BJ (cell line): ENCODE results near the gene PRUNE1. TPM values are rescaled to one million over a fixed set of nuclear protein-coding genes. Genes with fewer than 3 reads are reported as not detected.
A peak's percentile ranks its signal among the peaks of the same experiment; 100 is the strongest.

Experiments
- CTCF ChIA-PET: fragments of 350-600 bp; formaldehyde crosslinking; extraction: SDS; loops from one replicate; lab custom pipeline; 2021; ENCODE audit warnings: antibody characterized with exemption, inconsistent platforms; lab: Yijun Ruan, JAX
- POLR2A ChIA-PET: fragments of 300-600 bp; sonication (Branson Sonifier 250); formaldehyde crosslinking; extraction: SDS; loops from one replicate; lab custom pipeline; 2021; ENCODE audit warnings: antibody characterized with exemption; lab: Charles Lee
- DNase-seq: peaks from one replicate; pipeline ENCODE4 v3.0.0-alpha.2; 2011; ENCODE audit warnings: low read depth
- H3K27me3 ChIP-seq: 2 replicates; pipeline ENCODE4 v1.6.0; 2011; ENCODE audit warnings: low read length; ENCODE audit not compliant: control insufficient read depth, insufficient read depth
- H3K36me3 ChIP-seq: 2 replicates; pipeline ENCODE4 v1.5.1; 2011; ENCODE audit warnings: low read length; ENCODE audit not compliant: control insufficient read depth, insufficient read depth
- H3K4me3 ChIP-seq: 2 replicates; pipeline ENCODE4 v1.5.1; 2011; ENCODE audit warnings: low read depth, mild to moderate bottlenecking, control low read depth, low read length
- polyA plus RNA-seq: library from polyadenylated mRNA; depleted of rRNA; stranded (reverse); fragments of >200 nt; gene quantifications from 2 replicates; pipeline ENCODE4 v1.2.3, GENCODE V29; 2011
- TF ChIP-seq, protein P1 (sequence below): IDR thresholded peaks from 2 replicates; pipeline ENCODE4 v1.5.1; 2011; ENCODE audit warnings: low read depth, mild to moderate bottlenecking, control low read depth, inconsistent platforms, low read length, moderate library complexity; ENCODE audit not compliant: insufficient read depth

The PRUNE1 gene
- polyA plus RNA-seq, 1 experiment: 16.2 TPM

DNA sequence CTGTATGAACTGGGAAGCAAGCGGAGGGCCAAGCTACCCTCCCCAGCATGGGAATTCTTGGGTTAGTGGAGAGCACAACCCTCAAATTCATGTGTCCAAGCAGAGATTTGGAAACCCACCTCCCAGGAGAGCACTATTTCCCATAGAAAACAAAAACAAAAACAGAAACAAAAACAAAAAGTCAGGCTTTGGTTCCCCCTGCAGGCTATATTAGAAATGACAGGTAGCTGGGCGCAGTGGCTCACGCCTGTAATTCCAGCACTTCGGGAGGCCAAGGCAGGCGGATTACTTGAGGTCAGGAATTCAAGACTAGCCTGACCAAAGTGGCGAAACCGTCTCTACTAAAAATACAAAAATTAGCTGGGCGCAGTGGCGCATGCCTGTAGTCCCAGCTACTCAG, 12.4 kb upstream of the PRUNE1 start:
- ChIA-PET POLR2A (interaction anchor here (0.6 kb wide), 1 partner anchor 19 kb away, joined by 5 read pairs; no protein-coding TSS in a partner anchor), CTCF (interaction anchor here (0.7 to 8.7 kb wide), 21 partner anchors 10 to 737 kb away, joined by 3 to 217 read pairs (median 4); partner anchors contain the start of genes ANXA9, C1orf56, CERS2 and MINDY1)
- Histone ChIP-seq H3K36me3 (peaks cover 2% of the 10 kb centered on the region), H3K27me3 (no peaks in the 10 kb centered on the region), H3K4me3 (no peak overlapping the region)
- no peak for DNase-seq
- TF ChIP-seq, protein P1, sequence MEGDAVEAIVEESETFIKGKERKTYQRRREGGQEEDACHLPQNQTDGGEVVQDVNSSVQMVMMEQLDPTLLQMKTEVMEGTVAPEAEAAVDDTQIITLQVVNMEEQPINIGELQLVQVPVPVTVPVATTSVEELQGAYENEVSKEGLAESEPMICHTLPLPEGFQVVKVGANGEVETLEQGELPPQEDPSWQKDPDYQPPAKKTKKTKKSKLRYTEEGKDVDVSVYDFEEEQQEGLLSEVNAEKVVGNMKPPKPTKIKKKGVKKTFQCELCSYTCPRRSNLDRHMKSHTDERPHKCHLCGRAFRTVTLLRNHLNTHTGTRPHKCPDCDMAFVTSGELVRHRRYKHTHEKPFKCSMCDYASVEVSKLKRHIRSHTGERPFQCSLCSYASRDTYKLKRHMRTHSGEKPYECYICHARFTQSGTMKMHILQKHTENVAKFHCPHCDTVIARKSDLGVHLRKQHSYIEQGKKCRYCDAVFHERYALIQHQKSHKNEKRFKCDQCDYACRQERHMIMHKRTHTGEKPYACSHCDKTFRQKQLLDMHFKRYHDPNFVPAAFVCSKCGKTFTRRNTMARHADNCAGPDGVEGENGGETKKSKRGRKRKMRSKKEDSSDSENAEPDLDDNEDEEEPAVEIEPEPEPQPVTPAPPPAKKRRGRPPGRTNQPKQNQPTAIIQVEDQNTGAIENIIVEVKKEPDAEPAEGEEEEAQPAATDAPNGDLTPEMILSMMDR: peak; percentile 64

DNA sequence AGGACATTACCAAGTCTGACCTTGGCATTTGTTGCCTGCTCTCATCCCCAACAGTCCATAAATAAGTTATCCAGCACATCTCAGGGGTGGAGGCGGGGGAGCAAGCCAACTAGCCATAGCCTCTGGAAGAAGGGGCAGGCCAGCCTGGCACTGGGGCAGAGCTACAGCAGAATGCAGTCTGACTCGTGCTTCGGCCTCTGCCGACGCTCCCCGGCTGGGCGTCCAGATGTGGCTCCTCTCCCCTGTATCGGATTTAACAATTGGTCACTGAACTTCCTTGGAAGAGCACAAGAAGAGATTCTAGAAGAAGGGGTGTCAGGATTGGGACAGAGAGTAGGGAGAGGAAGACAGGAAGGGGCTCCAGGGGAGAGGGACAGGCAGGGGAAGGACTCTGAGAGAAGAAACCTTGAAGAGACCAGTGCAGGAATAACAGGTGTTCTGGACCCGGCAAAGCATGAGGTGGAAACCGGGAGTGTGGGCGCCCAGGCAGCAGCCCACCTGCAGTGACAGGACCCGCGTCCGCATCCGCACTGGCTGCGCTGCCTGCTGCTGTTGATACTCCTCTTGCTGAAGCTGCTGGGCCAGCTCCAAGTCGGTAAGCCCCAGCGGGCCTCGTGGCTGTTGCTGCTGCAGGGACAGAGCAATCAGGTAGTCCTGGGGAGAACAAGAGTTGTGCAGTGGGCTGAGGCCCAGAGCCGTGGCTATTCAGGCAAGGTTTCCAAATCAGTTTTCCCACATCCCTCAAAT, 10.9 kb upstream of the PRUNE1 start:
- no peak for DNase-seq
- Histone ChIP-seq H3K27me3 (no peaks in the 10 kb centered on the region), H3K4me3 (no peak overlapping the region), H3K36me3 (peaks cover 6% of the 10 kb centered on the region)
- TF ChIP-seq, protein P1: no peak
- ChIA-PET POLR2A (no interaction called here), CTCF (interaction anchor here (0.6 to 8.7 kb wide), 4 partner anchors 8 to 175 kb away, joined by 4 to 217 read pairs (median 34); partner anchors contain the start of genes ANXA9, CERS2 and MINDY1)

DNA sequence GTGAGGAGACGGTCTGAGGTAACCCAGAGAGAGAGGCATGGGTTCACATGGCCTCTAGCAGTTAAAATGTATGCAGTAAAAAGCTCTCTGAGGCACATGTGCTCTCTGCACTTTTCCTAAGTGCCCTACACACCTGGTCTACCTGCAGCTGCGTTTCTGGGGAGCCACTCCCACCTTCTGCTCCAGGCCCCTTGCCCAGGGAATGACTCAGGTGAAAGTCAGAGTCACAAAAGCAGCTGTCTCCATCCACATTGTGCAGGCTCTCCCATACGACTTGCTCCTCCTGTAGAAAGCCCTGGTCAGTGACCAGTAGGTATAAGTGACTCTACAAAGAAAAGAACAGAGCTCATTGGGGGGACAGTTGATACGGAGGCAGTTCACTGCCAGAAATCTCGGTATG, 10.3 kb upstream of the PRUNE1 start:
- TF ChIP-seq, protein P1: no peak
- CTCF ChIA-PET: interaction anchor here (0.6 to 8.7 kb wide), 3 partner anchors 8 to 175 kb away, joined by 4 to 217 read pairs (median 64); partner anchors contain the start of genes ANXA9, CERS2 and MINDY1
- POLR2A ChIA-PET: no interaction called here

DNA sequence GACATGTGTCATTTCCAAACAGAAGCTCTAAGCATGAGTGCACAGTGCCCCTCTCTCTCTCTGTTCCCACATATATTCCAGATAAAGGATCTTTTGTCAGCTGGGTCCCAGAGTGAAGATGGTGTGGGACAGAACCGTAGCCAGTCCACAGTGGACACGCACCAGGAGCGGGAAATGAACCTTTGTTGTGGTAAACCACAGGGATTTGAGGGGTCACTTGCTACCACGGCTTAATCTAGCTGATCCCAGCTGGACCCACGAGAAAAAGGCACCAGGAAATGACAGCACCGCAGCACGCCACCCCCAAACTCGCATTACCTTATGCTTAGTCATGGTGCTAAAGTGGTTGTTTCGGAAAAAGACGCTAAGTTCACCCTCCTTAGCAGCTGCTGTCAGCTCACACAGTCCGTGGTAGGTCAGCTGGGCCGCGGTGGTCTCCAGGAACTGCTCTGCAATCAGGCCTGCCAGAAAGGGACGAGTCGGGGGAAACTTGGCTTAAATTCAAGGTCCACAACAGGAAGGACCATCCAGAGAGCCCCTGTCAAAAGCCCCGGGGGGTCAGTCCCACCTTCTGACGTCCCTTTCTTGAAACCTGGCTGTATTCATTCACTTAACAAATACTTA, 9.1 kb upstream of the PRUNE1 start:
- CTCF ChIA-PET: interaction anchor here (8.7 kb wide), 1 partner anchor 19 kb away, joined by 217 read pairs; the partner anchor contains the start of genes ANXA9 and CERS2
- DNase-seq: no peak
- Histone ChIP-seq H3K27me3 (no peaks in the 10 kb centered on the region), H3K4me3 (no peak overlapping the region), H3K36me3 (peaks cover 6% of the 10 kb centered on the region)
- POLR2A ChIA-PET: no interaction called here
- TF ChIP-seq, protein P1: no peak

More for the DNA sequence above, 10.3 kb upstream of the PRUNE1 start:
- H3K4me3 ChIP-seq: no peak overlapping the region
- H3K36me3 ChIP-seq: peaks cover 6% of the 10 kb centered on the region
- no peak for DNase-seq
- H3K27me3 ChIP-seq: no peaks in the 10 kb centered on the region

DNA sequence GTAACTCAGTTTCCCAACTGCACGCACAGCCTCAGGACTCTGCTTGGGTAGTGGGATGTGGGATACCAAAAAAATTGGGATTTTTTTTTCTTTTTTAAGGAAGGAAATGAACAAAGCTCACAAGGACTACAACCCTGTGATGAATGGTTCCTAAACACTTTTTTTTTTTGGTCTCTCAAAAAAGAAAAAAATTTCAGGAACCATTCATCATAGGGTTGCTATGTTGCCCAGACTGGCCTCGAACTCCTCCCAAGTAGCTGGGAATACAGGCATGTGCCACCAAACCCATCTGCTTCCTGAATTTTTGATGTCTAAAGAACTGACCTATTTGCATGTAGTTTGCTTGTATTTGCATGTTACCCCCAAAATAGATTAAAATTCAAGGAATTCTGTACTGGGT, 8.3 kb upstream of the PRUNE1 start:
- H3K36me3 ChIP-seq: peaks cover 6% of the 10 kb centered on the region
- ChIA-PET CTCF (interaction anchor here (8.7 kb wide), 1 partner anchor 20 kb away, joined by 217 read pairs; the partner anchor contains the start of genes ANXA9 and CERS2), POLR2A (no interaction called here)
- no peak for DNase-seq
- H3K4me3 ChIP-seq: no peak overlapping the region
- TF ChIP-seq, protein P1: no peak
- H3K27me3 ChIP-seq: no peaks in the 10 kb centered on the region
